GM21786 (cell line): ENCODE measurements around the gene POLD4.

Experiments
- ATAC-seq: cut with Tn5 transposase; IDR thresholded peaks from one replicate; pipeline ENCODE4 v1.9.1; 2021; ENCODE audit not compliant: unreplicated experiment

The POLD4 gene

DNA sequence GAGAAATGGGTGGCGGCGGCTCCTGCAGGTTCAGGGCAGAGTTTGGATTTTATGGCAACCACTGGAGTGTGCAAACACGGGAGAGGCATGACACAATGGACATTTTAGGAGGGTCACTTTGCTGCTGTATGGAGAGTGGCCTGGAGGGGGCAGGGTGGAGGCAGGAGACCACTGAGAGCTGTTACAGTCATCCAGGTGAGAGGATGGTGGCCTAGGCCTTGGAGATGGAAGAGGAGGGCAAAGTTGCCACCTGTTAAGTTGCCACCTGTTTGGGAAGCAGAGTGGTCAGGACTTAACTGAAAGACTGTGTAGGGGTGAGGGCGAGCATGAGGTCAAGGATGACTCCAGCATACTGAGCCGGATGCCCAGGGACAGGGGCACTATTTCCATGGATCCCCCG is 36.1 kb upstream of the POLD4 start:
- ATAC-seq: no peak

DNA sequence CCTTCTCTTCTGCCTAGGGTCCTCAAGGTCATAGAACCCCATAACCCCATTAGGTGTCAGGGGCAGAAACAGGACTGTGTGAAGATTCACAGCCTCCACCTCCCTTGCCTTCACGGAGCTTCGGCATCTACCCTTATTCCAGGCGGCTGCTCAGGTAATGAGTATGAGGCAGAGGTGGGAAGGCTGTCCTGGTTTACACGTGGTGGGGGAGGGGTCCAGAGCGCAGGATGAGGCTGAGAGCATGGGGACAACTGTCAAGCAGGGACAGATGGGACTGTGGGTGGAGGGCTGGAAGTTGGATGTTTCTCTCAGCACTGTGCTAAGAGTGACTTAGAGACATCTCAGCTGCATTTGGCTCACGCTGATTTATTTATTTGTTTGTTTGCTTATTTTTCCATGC is 34.2 kb upstream of the POLD4 start:
- no peak for ATAC-seq

DNA sequence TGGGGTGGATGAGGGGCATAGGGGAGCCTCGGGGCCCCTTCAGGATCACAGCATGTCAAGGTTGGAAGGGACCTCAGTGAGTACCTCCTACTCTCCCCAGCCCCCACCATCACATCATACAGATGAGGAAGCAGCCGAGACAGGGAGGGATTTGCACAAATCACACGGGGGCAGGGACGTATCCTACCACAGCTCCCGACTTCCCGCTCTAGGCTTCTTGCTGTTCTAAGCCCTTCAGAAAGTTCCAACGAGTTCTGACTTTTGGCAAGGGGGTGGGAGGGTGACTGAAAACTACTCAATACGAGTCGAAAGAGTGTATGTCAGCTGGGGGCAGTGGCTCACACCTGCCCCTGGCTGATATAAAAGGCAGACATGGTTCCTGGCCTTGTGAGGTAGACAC is 33.7 kb upstream of the POLD4 start:
- no peak for ATAC-seq

DNA sequence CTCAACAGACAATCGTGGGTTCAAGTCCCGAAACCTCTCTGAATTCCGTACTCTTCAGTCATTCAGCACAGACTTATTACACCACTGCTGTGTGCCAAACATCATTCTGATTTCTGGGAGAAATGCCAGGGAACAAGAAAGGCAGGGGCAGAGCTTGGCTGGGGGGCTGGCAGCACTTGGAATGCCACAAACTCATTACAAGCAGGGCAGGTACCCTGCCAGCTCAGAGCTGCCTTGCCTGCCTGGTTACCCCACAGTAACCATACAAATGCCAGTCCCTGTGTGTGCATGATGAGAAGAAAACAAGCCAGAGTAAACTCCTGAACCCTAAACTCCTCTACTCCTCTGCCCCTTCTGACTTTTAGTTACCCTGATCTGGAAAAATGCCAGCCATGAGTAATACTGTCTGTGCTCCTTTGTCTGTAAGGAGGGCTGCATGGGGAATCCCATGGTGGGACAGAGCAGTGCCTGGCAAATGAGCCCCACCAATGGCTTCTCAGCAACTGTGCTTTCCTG is 31.6 kb upstream of the POLD4 start:
- ATAC-seq: no peak

DNA sequence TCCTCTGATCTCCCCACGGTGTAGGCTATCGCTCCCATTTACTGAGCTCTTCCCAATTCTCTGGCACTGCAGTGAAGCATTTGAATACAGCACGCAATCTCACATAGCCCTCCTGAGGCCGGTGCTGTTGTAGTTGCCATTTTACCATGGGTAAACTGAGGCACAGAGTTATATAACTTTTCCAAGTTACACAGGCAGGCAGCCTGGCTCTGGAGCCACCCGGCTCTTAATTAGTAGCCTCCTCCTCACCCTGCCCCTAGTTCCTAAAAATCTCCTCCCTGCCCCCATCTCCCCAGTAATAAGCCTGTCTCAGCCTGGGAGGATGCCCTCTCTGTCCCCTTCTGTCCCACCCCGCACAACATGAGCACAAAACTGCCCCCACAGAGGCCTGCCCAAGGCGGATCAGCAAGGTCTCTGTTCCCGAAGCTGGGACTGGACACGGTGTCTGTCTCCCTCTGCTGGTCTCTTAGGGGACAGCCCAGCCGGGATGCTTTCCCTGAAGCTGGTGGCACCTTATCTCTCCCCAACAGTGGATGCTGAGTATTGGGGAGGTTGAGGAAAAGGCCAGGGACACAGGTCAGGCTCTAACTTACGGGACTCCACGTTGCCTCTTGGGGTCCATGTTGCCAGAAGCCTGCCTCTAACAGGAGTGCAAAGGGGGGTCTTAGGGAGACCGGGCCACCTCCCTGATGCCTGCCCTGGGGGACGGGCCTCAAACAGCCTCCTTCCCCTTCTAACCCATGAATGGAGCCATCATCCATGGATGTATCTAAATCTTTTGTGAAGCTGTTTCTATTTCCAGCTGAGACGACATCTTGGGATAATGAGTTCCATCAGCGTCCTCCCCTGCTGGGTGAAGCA is 29.2 kb upstream of the POLD4 start:
- ATAC-seq: peak; percentile 50

DNA sequence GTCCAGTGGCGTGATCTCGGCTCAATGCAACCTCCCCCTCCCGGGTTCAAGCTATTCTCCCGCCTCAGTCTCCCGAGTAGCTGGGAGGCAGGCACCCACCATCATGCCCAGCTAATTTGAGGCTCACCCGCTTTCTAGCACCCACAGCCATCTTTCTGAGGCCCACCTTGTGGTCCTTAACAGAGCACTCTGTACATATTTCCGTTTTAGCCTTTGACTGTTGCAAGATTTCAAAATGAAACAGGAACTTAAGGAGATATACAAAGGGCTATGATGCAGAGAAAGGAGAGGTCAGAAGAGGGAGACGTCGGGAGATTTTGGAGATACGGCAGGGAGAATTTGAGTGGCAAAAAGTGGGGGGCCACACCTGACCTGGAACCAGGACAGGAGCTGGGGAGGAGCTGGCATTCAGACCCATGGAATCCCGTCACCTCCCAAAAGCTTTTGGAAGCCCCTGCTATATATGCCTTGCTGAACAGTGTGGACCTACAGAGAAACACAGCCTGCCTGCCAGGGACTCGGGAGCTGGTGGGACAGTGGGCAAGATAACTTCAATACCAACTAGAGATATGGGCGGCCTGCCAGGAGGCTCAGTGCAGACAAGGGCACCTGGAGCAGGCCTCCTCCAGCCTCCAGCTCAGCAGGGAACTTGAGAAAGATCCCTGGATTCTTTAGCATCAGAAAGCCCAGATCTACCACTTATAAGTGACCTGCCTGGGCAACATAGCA is 28.1 kb upstream of the POLD4 start:
- ATAC-seq: no peak

DNA sequence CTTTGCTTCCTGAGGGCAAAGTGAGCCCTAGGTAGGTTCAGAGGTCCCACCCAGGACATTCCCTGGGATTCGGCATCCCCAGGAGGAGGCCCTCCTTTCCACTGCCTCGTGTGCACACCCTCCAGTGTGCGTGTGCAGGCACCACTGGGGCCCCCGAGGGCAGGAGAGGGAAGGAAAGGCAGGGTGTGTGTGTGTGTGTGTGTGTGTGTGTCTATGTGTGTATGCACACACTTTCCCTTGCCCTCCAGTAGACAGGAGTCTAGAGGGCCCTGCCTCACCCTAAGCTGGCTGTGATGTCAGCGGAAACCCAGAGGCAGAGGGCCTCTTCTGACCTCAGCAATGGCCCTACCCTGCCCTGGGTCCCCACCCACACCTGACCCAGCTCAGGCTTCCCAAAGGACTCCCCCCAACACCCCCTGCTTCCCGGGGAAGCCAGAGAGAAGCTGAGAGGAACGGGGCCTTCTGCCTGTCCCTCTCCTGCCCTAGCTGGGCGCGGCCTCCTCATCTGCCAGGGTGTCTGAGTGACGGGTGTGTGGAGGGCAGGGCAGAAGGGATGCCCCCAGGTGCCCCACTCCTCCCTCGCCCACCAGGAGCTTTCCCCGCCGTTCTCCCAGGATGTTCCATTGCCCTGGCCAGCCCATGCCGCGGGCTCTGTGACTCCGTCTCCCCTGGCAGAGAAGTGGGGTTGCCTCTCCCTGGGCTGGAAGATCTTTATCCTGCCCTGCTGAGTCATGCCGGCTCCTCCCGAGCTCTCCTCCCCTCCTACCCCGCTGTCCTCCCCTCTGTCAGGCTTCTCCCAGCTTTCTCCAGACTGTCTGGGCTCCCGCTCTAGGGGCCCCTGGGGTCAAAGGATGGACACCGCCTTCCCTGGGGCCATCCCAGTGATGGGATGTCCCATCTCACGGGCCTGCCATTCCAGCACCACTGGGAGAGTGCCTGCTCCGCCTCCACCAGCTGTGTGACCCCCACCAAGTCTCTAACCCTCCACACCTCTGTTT is 26.0 kb upstream of the POLD4 start:
- no peak for ATAC-seq

DNA sequence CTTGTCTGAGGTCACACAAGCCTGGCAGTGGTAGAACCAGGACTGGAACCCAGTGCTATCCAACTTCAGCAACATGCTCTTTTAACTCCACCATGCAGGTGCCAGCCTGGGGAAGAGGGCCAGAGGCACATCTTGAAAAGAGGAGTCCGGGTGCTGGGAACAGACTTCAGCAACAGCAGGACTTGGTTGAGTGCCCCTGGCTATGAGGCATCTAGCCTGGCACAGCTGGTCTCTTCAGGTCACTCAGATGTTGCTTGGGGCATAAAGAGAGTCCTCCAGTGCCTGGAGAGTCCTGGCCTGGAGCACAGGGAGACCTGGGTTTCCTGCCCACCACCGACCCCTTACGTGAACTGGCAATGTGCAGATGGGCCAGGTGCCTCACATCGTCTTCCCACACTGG is 25.2 kb upstream of the POLD4 start:
- ATAC-seq: no peak

DNA sequence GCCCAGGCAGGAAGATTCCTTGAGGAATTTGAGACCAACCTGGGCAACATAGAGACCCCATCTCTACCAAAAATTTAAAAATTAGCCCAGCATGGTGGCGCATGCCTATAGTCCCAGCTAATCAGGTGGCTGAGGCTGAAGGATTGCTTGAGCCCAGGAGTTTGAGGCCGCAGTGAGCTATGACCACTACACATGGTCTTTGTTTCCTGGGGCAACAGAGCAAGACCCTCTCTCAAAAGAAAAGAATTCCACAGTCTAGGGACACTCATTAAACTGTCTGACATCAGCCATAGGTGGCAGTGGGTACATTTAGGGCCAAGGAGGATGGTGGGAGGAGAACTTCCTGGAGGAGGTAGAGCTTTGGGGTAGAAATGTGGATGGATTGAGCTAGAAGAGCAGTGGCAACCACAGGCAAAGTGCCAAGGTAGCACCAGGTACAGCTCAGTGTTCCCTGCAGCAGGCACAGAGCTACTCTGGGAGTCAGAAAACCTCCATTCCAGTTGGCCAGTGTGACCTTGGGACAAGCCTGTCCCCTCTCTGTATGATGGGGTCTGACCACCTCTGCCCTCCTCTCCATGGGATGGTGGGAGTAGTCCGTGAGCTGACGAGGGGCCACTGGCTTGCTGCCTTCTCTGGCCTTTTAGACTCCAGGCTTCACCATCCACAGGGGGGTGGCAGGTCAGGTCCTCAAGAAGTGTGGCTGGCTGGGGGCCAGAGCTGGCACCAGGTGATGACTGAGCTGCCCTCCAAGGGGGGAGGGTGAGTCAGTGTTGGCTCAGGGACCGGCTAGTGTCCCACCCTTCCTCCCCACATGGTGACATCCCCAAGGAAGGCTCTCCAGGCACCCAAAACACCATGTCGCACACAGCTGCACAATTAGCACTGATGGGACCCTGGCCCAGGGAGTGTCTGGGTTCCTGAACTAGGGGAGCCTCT is 23.8 kb upstream of the POLD4 start:
- no peak for ATAC-seq

DNA sequence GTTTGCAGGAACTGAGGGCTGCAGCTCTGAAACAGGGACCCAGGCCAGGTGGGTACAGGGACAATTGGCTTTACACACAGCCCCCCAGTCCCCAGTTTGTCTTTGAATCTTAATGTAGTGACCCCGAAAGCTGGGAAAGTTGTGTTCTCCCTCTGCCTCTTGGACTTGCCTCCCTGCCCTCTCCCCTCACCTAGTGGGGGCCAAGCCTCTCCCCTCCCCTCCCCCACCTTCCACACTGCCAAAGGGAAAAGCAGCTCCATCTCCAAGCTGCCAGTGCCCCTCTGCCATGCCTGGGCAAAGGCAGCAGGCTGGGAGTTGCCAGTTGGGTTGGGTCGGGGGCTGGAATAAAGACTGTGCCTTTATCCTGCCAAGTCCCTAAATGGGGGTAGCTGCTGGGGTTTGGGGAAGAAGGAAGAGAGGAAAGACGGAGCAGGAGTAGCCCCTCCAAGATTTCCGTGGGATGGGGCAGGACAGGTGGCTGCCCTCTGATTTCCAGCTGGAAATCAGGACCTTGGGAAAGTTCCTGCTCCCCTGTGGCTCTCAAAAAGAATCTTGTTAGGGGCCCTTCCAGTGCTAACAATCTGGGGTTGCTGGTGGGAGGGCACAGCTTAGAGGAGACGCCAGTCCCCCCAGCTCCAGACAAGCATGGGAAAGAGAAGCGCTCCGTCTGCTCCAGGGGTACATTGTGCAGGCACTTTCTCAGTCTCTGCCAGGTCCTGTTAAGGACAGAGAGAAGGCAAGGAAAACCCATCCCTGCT is 22.9 kb upstream of the POLD4 start:
- no peak for ATAC-seq

DNA sequence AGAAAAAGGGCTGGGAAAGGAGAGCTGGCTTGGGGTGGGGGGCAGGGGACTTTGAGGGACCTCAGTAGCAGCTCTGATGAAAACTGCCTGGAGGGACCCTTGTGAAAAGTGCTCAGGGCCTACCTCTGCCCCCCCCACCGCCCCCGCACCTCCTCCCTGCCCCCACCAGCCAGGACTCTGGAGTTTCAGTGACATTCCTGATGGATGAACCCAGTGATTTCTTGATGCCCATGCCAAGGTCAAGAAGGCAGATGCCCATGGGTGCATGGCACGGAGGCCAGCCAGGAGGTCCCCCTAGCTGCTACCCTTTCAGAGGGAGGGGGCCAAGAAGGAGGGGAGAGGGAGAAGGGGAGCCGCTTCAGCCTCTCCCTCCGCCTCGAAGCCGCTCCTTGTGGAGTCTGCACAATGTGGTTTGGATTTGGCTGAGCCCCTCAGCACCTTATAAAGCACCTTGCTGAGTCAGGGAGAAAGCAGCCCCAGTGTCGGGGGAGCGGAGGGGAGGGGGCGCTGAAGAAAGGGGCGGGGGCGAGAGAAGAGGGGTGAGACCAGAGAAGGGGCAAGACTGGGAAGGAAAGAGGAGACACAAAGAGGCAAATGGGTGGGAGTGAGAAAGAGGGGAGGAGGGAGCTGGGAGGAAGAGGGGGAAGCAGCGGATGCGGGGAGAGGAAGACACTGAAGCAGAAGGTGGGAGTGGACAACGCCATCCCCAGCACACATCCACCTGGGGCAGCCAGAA is 22.1 kb upstream of the POLD4 start:
- no peak for ATAC-seq

DNA sequence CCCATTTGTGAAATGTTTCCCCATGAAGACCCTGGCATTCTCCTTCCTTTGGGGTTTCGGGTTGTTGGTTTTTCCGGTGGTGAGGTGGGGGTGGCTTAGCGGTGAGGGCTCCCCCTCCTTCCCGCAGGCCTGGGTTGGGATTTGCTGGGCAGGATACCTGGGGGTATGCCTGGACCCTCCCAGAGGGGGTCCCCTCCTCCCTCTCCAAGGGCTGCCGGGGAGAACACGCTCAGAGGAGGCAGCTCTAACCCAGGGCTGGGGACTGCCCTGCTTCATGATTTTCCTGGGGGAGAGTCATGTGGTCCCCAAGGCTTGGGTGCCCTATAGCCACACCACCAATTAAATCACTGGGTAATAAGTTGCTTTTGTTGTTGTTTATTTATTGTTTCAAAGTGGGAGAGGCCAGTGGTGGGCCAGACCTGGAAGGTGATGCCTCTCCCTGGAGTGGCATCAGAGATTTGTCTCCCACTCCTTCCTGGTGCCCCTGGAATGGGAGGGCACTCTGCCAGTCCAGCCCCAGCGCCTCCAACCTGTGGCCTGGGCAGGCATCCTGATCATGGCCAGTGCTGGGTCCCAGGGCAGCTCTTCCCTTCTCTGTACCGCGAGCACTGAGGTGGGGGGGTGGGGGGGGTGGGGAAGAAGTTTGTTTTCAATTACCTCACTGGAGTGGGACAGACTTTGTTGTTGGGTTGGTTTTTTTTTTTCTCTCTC is 21.4 kb upstream of the POLD4 start:
- no peak for ATAC-seq

DNA sequence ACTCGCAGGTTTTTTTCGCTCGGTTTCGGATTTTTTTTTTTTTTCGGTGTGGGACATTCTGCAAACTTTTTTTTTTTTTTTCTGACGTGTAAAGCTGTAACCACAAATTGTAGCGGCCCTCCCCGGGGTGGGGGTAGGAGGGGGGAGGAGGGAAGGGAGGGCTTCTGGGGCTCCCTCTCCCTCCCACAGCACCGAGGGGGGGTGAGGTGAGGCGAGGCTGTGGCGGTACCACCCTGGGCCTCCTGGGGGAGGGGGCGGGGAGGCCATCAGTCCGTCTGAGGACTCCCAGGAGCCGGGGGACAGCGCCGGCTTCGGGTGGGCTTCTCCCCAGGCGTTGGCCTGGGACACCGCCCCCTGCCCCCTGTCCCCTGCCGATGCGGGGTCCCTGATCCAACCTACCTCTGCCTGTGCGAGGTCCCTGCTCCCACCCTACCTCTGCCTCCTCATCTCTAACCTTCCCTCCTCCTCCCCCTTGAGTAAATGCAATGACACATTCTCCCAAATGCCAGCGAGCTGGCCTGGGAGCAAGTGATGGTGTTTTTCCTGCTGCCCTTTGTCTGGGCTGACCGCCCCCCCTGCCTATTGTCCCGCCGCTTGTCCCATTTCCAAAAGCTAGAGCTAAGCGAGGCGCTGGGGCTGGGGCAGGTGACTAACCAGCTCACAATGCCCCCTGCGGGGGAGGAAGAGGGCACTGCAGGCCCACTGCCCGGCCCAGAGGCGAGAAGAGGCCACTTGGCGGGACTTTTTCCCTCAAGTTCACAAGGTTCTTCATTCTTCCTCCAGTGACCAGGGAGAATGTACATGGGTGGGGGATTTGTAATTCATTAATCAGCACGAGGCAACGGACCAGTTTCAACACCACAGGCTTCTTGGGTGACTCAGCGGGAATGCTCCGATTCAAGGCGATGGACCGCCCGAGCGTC is 20.6 kb upstream of the POLD4 start:
- no peak for ATAC-seq

DNA sequence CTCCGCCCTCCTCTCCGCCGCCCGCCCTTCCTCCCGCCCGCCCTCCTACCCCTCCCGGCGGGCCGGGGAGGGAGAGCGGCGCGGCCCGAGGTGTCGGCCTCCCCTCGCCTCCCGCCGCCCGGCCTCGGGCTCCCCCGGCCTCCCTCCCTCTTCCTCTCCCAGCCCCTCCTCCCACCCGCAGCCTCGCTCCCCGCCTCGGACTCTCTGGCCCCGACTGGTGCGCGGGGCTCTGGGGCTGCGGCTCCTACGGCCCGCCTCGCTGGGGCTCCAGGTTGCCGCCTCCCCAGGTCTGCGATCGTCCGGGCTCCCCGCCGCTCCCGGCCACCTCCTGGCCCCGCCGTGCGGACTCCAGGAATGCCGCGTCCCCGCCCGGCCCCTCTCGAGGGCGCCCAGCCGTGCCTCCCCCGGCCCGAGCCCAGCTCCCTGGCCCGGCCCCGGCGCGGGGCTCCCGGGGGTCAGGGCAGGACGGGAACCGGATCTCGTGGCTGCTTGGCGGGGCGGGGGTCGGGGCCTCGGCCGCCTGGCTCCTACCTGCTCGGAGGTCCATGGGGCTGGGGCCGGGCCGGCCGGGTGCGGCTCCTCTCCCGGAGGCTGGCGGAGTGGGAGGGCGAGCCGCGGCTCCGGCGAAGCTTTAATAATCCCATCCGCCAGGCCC is 19.8 kb upstream of the POLD4 start, which contains the start of gene CLCF1:
TSS of gene CLCF1 (minus strand) at position 606 of the 655 bp plus-strand sequence. CDS start at position 547, 59 bp downstream.
- no peak for ATAC-seq

DNA sequence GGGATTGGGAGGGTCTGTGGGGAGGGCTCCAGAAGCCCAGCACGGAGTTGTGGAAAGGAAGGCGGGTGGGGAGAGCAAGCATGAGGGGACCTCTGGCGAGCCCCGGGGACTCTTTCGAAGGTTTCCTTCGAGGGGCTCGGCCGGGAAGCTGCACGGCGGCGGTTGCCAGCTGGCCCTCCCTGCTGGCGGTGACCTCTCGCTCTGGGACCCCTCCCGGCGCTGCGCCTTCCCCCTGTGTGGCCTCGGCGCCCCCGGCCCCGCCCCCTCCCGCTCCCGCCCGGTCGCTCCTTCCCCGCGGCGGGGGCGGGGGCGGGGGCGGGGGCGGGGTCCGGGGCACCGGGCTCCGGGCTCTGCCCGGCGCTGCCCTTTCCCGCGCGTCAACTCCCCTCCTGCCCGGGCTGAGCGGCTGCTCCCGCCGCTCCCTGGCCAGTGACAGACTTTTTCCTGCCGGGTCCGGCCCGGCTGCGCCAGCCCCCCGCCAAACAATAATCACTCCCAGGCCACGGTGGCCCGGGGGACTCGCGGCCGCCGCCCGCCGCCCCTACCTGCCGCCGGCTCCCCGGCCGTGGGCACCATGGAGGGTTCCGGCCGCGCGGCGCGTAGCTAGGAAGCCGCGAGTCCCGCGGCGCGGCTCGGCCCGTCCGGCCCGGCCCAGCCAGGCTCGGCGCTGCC is 19.1 kb upstream of the POLD4 start:
- ATAC-seq: no peak

DNA sequence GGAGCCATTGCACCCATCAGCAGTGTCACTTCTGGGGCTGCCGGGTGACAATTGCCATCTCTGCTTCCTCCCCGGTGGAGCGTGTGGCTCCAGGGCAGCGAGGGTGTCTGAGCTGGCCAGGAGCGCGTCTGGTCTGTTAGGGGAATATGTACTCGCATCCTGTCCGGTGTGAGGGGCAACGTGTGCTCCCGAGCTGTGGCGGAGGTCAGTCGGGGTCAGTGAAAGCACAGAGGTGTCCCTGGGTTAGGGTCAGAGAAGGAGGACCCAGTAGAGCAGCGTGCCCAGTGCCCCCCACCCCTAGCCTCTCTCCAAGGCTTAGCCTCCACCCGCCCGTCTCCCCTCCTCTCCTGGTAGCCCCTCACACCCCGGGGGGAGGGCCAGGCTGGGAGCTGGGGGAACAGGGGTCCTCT is 18.6 kb upstream of the POLD4 start:
- ATAC-seq: no peak
